ENCODE results near the gene IDH1.

- TF ChIP-seq CTCF (IDR thresholded peaks at IDR 0.05), result no peak
- no peak for TF ChIP-seq POLR2A (IDR thresholded peaks at IDR 0.05)
Measured at GRCh38 chr2:208268156-208268952, 13.5 kb upstream of the IDH1 start.

Data from Peyer's patch (tissue), 4 donors.